Fibroblast of lung (primary cell): ENCODE results near the gene ASPHD2.

Source experiments
- CTCF ChIP-seq, 2 donors: IDR thresholded peaks in 1 of 2; conservative IDR thresholded peaks in 1 of 2; 1 replicate in 1 of 2; 2 replicates in 1 of 2; pipeline ENCODE4 v1.5.1; 2011 to 2012; ENCODE audit warnings: low read length in 2 of 2, control low read depth in 1 of 2, inconsistent platforms in 1 of 2, low read depth in 1 of 2, mild to moderate bottlenecking in 1 of 2
- EZH2 ChIP-seq: IDR thresholded peaks from 2 replicates; pipeline ENCODE4 v1.5.1; 2012; ENCODE audit warnings: low read length, control low read depth, mild to moderate bottlenecking; ENCODE audit errors: missing control alignments

- TF ChIP-seq CTCF (conservative IDR thresholded peaks at IDR 0.05 in 1 of 2, IDR thresholded peaks at IDR 0.05 in 1 of 2; ENCODE audit: low read depth in 1 of 2, low read length in 2 of 2) (no peak), EZH2 (no peak)
Measured at GRCh38 chr22:26428515-26429457, at the start of gene ASPHD2.
